Measurements from ENCODE around the gene CATSPERZ. TPM values are rescaled to one million over a fixed set of nuclear protein-coding genes. Genes with fewer than 3 reads are reported as not detected.
A peak's percentile ranks its signal among the peaks of the same experiment; 100 is the strongest.

Gene CATSPERZ
- total and polyA plus RNA-seq, 2 of the 13 experiments (the other 11 are each of a cell fraction or from before 2014, with no cell fraction given) = 0.22 to 0.48 TPM

DNA sequence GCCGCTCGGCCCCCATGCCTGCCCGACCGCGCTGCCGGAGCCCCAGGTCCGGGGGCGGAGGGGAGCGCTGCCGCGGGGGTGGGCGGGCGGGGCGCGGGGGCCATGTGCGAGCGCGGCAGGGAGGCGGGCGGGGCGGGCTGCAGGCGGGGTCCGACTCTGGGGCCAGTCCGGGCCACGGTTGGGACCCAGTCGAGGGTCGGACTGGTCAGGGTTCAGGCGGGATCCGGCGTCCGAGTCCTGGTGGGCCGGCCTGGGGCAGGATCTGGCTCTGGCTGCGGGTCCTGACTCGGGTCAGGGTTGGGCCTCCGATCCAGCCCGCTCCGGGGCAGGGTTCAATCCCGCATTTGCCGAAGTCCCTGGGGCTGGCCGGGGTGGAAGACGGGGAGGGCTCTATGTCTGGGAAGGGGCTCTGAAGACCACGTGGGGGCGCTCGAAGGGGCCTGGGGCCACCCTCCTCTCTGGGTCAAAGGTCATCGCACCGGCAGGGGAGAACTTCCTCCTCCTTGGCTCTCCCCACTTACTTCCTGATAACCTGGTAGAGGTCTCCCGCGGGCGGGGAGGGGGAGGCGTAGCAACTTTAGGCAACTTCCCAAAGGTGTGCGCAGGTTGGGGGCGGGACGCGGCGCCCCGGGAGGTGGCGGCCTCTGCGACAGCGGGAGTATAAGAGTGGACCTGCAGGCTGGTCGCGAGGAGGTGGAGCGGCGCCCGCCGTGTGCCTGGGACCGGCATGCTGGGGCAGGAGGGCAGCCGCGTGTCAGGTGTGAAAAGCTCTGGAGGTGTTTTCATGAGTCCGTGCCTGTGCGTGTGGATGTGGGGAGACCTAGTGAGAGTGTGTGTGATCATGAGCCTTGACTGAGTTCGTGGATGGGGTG lies 5.8 kb downstream of the CATSPERZ start (continued):
- TF ChIP-seq ZNF629 (CRISPR knock-in tag; conservative IDR thresholded peaks at IDR 0.05) = 0 out of 2 replicates have a peak, but pooled peaks have one; percentile 5
- peak; percentile 67 for TF ChIP-seq DMAP1 (CRISPR knock-in tag; IDR thresholded peaks at IDR 0.05)
- peak; percentile 35; the same call in 1 of the 2 replicates for TF ChIP-seq CREM (IDR thresholded peaks at IDR 0.05)
- TF ChIP-seq CREM (CRISPR knock-in tag; IDR thresholded peaks at IDR 0.05) = no peak
- TF ChIP-seq, protein P1, sequence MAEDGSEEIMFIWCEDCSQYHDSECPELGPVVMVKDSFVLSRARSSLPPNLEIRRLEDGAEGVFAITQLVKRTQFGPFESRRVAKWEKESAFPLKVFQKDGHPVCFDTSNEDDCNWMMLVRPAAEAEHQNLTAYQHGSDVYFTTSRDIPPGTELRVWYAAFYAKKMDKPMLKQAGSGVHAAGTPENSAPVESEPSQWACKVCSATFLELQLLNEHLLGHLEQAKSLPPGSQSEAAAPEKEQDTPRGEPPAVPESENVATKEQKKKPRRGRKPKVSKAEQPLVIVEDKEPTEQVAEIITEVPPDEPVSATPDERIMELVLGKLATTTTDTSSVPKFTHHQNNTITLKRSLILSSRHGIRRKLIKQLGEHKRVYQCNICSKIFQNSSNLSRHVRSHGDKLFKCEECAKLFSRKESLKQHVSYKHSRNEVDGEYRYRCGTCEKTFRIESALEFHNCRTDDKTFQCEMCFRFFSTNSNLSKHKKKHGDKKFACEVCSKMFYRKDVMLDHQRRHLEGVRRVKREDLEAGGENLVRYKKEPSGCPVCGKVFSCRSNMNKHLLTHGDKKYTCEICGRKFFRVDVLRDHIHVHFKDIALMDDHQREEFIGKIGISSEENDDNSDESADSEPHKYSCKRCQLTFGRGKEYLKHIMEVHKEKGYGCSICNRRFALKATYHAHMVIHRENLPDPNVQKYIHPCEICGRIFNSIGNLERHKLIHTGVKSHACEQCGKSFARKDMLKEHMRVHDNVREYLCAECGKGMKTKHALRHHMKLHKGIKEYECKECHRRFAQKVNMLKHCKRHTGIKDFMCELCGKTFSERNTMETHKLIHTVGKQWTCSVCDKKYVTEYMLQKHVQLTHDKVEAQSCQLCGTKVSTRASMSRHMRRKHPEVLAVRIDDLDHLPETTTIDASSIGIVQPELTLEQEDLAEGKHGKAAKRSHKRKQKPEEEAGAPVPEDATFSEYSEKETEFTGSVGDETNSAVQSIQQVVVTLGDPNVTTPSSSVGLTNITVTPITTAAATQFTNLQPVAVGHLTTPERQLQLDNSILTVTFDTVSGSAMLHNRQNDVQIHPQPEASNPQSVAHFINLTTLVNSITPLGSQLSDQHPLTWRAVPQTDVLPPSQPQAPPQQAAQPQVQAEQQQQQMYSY (CRISPR knock-in tag; IDR thresholded peaks at IDR 0.05) = peak; percentile 89
- peak; percentile 82 for TF ChIP-seq ZNF687 (CRISPR knock-in tag; IDR thresholded peaks at IDR 0.05)
- TF ChIP-seq ASH2L (IDR thresholded peaks at IDR 0.05; ENCODE audit: insufficient read length, low read depth, low read length) = peak; percentile 29
- peak; percentile 59 for TF ChIP-seq HES4 (CRISPR knock-in tag; IDR thresholded peaks at IDR 0.05; ENCODE audit: borderline replicate concordance)
- TF ChIP-seq ZNF713 (CRISPR knock-in tag; IDR thresholded peaks at IDR 0.05) = no peak
- TF ChIP-seq NR2C2 (CRISPR knock-in tag; IDR thresholded peaks at IDR 0.05; ENCODE audit: borderline replicate concordance) = peak; percentile 98
- TF ChIP-seq ZNF670 (CRISPR knock-in tag; IDR thresholded peaks at IDR 0.05; ENCODE audit: borderline replicate concordance) = peak; percentile 35; the same call in 1 of the 2 replicates
- TF ChIP-seq SRSF9 (IDR thresholded peaks at IDR 0.05; ENCODE audit: borderline replicate concordance, insufficient read depth, low read depth, low read length, poor library complexity, severe bottlenecking) = no peak
- TF ChIP-seq, protein P2, sequence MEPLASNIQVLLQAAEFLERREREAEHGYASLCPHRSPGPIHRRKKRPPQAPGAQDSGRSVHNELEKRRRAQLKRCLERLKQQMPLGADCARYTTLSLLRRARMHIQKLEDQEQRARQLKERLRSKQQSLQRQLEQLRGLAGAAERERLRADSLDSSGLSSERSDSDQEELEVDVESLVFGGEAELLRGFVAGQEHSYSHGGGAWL (CRISPR knock-in tag; IDR thresholded peaks at IDR 0.05) = peak; percentile 53
- no peak for TF ChIP-seq TCF12 (IDR thresholded peaks at IDR 0.05)
- TF ChIP-seq TCF12 (CRISPR knock-in tag; IDR thresholded peaks at IDR 0.05) = peak; percentile 64; the same call in 1 of the 2 replicates
- TF ChIP-seq, protein P3, sequence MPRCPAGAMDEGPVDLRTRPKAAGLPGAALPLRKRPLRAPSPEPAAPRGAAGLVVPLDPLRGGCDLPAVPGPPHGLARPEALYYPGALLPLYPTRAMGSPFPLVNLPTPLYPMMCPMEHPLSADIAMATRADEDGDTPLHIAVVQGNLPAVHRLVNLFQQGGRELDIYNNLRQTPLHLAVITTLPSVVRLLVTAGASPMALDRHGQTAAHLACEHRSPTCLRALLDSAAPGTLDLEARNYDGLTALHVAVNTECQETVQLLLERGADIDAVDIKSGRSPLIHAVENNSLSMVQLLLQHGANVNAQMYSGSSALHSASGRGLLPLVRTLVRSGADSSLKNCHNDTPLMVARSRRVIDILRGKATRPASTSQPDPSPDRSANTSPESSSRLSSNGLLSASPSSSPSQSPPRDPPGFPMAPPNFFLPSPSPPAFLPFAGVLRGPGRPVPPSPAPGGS (CRISPR knock-in tag; IDR thresholded peaks at IDR 0.05) = peak; percentile 68; the same call in 1 of the 2 replicates
- no peak for TF ChIP-seq MBNL3 (CRISPR knock-in tag; conservative IDR thresholded peaks at IDR 0.05)
- peak; percentile 63 for TF ChIP-seq IKZF4 (CRISPR knock-in tag; IDR thresholded peaks at IDR 0.05; ENCODE audit: borderline replicate concordance, low read depth, not compliant biosample characterization)
- TF ChIP-seq THAP11 (CRISPR knock-in tag; IDR thresholded peaks at IDR 0.05) = peak; percentile 66

All from HepG2 (cell line).